VCaP (cell line): ENCODE data around the gene HIVEP3.

Experiments
- H3K27ac ChIP-seq: fragments of 450-650 bp; 2 replicates; pipeline ENCODE4 v1.5.1; 2017
- TF ChIP-seq, protein P1 (sequence below): fragments of 450-650 bp; conservative IDR thresholded peaks from 2 replicates; pipeline ENCODE4 v1.5.1; 2017; ENCODE audit warnings: mild to moderate bottlenecking, moderate library complexity

The HIVEP3 gene

DNA sequence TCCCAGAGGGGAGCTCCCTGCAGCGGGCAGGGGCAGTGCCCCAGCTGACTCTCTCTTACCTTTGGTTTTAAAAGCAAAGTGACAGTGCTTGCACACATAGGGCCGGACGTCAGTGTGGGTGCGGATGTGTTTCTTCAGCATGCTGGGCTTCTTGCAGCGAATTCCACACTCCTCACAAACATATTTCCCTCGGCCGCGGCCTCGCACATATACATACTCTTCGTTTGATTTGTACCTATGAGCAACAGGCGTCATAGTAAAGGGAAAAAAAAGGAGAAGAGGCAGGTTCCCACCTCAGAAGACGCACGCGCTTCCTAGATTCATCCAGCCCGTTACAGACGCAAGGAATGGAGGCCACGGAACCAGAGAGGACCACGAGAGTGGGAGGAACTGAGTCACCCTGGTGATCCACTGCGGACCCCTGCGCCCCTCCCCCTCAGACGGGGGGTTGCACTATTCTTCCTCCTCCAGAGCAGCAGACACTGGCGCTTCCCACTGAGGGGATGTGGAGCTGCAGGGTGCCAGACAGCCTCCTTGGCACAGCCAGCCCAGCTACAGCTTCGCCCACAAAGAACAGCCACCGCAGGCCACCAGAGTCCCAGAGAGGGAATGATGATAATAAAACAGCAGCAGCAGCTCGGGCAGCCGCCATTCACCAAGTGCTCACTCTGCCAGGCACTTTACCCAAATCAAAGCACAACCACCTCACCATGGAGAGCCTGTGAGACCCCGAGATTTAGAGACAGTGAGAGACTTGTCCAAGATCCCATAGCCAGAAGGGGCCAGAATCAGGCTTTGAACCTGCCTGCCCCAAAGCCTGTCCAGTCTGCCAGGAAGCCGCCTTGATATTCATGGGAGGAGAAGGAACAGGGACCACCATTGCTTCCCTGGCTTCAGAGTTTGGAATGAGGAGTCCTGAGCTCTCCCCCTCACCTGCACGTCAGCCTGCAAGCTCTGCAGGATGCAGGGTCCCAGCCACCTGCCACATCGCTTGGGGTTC lies 393.7 kb downstream of the HIVEP3 start:
- TF ChIP-seq, protein P1, sequence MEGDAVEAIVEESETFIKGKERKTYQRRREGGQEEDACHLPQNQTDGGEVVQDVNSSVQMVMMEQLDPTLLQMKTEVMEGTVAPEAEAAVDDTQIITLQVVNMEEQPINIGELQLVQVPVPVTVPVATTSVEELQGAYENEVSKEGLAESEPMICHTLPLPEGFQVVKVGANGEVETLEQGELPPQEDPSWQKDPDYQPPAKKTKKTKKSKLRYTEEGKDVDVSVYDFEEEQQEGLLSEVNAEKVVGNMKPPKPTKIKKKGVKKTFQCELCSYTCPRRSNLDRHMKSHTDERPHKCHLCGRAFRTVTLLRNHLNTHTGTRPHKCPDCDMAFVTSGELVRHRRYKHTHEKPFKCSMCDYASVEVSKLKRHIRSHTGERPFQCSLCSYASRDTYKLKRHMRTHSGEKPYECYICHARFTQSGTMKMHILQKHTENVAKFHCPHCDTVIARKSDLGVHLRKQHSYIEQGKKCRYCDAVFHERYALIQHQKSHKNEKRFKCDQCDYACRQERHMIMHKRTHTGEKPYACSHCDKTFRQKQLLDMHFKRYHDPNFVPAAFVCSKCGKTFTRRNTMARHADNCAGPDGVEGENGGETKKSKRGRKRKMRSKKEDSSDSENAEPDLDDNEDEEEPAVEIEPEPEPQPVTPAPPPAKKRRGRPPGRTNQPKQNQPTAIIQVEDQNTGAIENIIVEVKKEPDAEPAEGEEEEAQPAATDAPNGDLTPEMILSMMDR, result no peak
- no peak overlapping the region for H3K27ac ChIP-seq

- TF ChIP-seq, protein P1, result no peak
- H3K27ac ChIP-seq, result no peak overlapping the region
Observed at GRCh38 chr1:41523949-41524675, 394.6 kb downstream of the HIVEP3 start.

DNA sequence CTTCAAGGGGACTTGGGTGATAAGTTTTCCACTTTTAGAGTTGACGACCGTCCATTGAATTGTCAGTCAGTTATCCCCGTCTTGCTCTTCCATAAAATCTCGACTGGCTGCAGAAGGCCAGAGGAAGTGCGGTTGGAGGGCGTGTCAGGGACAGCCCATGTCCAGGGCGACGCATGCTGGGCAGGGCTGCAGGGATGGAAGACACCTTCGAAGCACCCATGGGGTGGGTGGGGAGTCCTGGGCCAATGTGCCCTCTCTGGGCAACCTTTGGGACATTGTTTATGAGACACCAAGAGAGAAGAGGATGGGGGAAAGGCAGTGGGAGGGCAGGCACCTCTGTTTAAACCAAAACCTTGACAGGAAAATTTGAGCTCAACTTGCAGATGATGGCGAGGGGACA lies 395.7 kb downstream of the HIVEP3 start:
- TF ChIP-seq, protein P1, result no peak
- H3K27ac ChIP-seq, result no peak overlapping the region

GRCh38 chr1:41521766-41522165 lies 397.0 kb downstream of the HIVEP3 start:
- H3K27ac ChIP-seq, result no peak overlapping the region
- TF ChIP-seq, protein P1, result no peak

- no peak overlapping the region for H3K27ac ChIP-seq
- TF ChIP-seq, protein P1, result no peak
Observed at GRCh38 chr1:41520951-41521752, 397.6 kb downstream of the HIVEP3 start.

DNA sequence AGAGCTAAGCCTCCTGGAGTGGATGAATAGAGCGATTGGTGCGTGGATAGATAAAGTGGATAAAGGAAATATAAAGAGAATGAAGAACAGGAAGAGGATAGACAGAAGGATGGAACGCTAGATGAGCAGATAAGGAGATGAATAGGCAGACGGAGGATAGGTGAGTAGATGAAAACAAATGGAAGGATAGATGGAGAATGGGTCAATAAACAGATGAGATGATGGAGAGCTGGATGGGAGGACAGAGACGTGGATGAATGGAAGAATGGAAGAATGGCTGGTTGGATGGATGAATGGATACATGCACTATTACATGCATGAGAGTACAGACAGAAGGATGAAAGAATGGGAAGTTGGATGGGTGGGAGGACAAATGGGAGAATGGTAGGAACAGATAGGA lies 399.1 kb downstream of the HIVEP3 start:
- TF ChIP-seq, protein P1, result no peak
- H3K27ac ChIP-seq, result no peak overlapping the region
